ENCODE results near the gene LY86. TPM values are rescaled to one million over a fixed set of nuclear protein-coding genes. Genes with fewer than 3 reads are reported as not detected.
A peak's percentile ranks its signal among the peaks of the same experiment; 100 is the strongest.
"Not testable (repeated sequence)": the region's sequence is repeated elsewhere in the genome, so short reads cannot be mapped to it uniquely, and the experiment has no call there.

LY86 gene
- total RNA-seq, 3 donors from 2014 or later: 1.2 to 2.8 (median 1.6) TPM

GRCh38 chr6:6609450-6609849 lies 20.9 kb downstream of the LY86 start:
- no peak overlapping the region for H3K4me3 ChIP-seq
- no peak for DNase-seq
- H3K36me3 ChIP-seq (ENCODE audit: low read depth): no peaks in the 10 kb centered on the region
- TF ChIP-seq CTCF (IDR thresholded peaks at IDR 0.05): no peak
- H3K9me3 ChIP-seq: peaks cover under 1% of the 10 kb centered on the region
- intact Hi-C loops (cut with DNase I, micrococcal nuclease): no loop called here
- no peak for ATAC-seq
- H3K4me1 ChIP-seq (ENCODE audit: low read depth): no peaks in the 10 kb centered on the region

- Histone ChIP-seq H3K36me3 (ENCODE audit: low read depth) (no peaks in the 10 kb centered on the region), H3K4me3 (no peak overlapping the region), H3K9me3 (no peaks in the 10 kb centered on the region), H3K4me1 (ENCODE audit: low read depth) (no peaks in the 10 kb centered on the region)
- intact Hi-C loops (cut with DNase I, micrococcal nuclease): no loop called here
- TF ChIP-seq CTCF (IDR thresholded peaks at IDR 0.05): no peak
- peak in 2 of 3 donors; percentile 37 to 59 for DNase-seq
- peak; percentile 76 for ATAC-seq
Observed at GRCh38 chr6:6610031-6610591, 21.6 kb downstream of the LY86 start.

- ATAC-seq (no peak), DNase-seq (no peak)
- no peaks in the 10 kb centered on the region for H3K4me1 ChIP-seq (ENCODE audit: low read depth)
- no peaks in the 10 kb centered on the region for H3K36me3 ChIP-seq (ENCODE audit: low read depth)
- TF ChIP-seq CTCF (IDR thresholded peaks at IDR 0.05): no peak
- no peaks in the 10 kb centered on the region for H3K9me3 ChIP-seq
- H3K4me3 ChIP-seq: no peak overlapping the region
- intact Hi-C loops (cut with DNase I, micrococcal nuclease): no loop called here
Observed at GRCh38 chr6:6611486-6611885, 23.0 kb downstream of the LY86 start.

- DNase-seq (no peak), ATAC-seq (no peak)
- TF ChIP-seq CTCF (IDR thresholded peaks at IDR 0.05): no peak
- intact Hi-C loops (cut with DNase I, micrococcal nuclease): no loop called here
- Histone ChIP-seq H3K4me1 (ENCODE audit: low read depth) (no peaks in the 10 kb centered on the region), H3K9me3 (no peaks in the 10 kb centered on the region), H3K4me3 (no peak overlapping the region), H3K36me3 (ENCODE audit: low read depth) (no peaks in the 10 kb centered on the region)
Observed at GRCh38 chr6:6612308-6612707, 23.8 kb downstream of the LY86 start.

- intact Hi-C loops (cut with DNase I, micrococcal nuclease); DNase-seq; H3K4me1 ChIP-seq (ENCODE audit: low read depth); H3K4me3 ChIP-seq; H3K9me3 ChIP-seq; H3K36me3 ChIP-seq (ENCODE audit: low read depth); ATAC-seq: not testable (repeated sequence)
Observed at GRCh38 chr6:6613103-6613718, 24.7 kb downstream of the LY86 start.

- Histone ChIP-seq H3K4me1 (ENCODE audit: low read depth) (no peaks in the 10 kb centered on the region), H3K36me3 (ENCODE audit: low read depth) (no peaks in the 10 kb centered on the region), H3K9me3 (no peaks in the 10 kb centered on the region), H3K4me3 (no peak overlapping the region)
- DNase-seq: no peak
- TF ChIP-seq CTCF (IDR thresholded peaks at IDR 0.05): no peak
- ATAC-seq: peak; percentile 15
- intact Hi-C loops (cut with DNase I, micrococcal nuclease): no loop called here
Observed at GRCh38 chr6:6614096-6614982, 25.8 kb downstream of the LY86 start.

Data from mucosa of descending colon (tissue), 3 donors.